NCI-H2171 treated with DMSO at 0.1 percent for 48 hours (cell line): ENCODE measurements around the gene NUP210L.
A peak's percentile ranks its signal among the peaks of the same experiment; 100 is the strongest.
"Not testable (repeated sequence)": the region's sequence is repeated elsewhere in the genome, so short reads cannot be mapped to it uniquely, and the experiment has no call there.

Experiments
- DNase-seq: peaks from one replicate; lab custom pipeline; 2025; lab: John Stamatoyannopoulos, UW

Gene NUP210L

GRCh38 chr1:153991806-153992205, 163.1 kb downstream of the NUP210L start:
- no peak for DNase-seq

GRCh38 chr1:153991151-153991630, 163.7 kb downstream of the NUP210L start:
- DNase-seq = no peak

- DNase-seq = peak; percentile 98
Observed at GRCh38 chr1:153990468-153991150, 164.3 kb downstream of the NUP210L start, which contains the start of gene RPS27. TSS of gene RPS27 (plus strand) at chr1:153990762. CDS start at chr1:153990797, 35 bp downstream.

GRCh38 chr1:153987621-153988020, 167.3 kb downstream of the NUP210L start:
- no peak for DNase-seq

- no peak for DNase-seq
Observed at GRCh38 chr1:153985941-153986761, 168.7 kb downstream of the NUP210L start, which contains the start of gene RAB13. TSS of gene RAB13 (minus strand) at chr1:153986339. CDS start at chr1:153986236, 103 bp downstream.

GRCh38 chr1:153985341-153985912, 169.4 kb downstream of the NUP210L start:
- DNase-seq = no peak

GRCh38 chr1:153984123-153984894, 170.6 kb downstream of the NUP210L start:
- DNase-seq = no peak

- not testable (repeated sequence) for DNase-seq
Observed at GRCh38 chr1:153981735-153982134, 173.1 kb downstream of the NUP210L start.

- not testable (repeated sequence) for DNase-seq
Observed at GRCh38 chr1:153979091-153979490, 175.8 kb downstream of the NUP210L start.

- no peak for DNase-seq
Observed at GRCh38 chr1:153978274-153978909, 176.5 kb downstream of the NUP210L start.

GRCh38 chr1:153977250-153978240, 177.3 kb downstream of the NUP210L start, which contains the start of gene JTB:
TSS of gene JTB (minus strand) at chr1:153977674. CDS start at chr1:153977252, 422 bp downstream.
- peak; percentile 87 for DNase-seq

- DNase-seq = no peak
Observed at GRCh38 chr1:153976819-153977249, 178.0 kb downstream of the NUP210L start.

GRCh38 chr1:153973525-153973924, 181.3 kb downstream of the NUP210L start:
- DNase-seq = no peak

GRCh38 chr1:153973071-153973470, 181.8 kb downstream of the NUP210L start:
- no peak for DNase-seq

GRCh38 chr1:153970346-153970745, 184.5 kb downstream of the NUP210L start:
- no peak for DNase-seq

- DNase-seq = no peak
Observed at GRCh38 chr1:153968972-153969371, 185.9 kb downstream of the NUP210L start.

GRCh38 chr1:153968408-153968807, 186.5 kb downstream of the NUP210L start:
- DNase-seq = no peak

- DNase-seq = no peak
Observed at GRCh38 chr1:153968000-153968363, 186.9 kb downstream of the NUP210L start.

GRCh38 chr1:153967107-153967999, 187.5 kb downstream of the NUP210L start, which contains the start of gene CREB3L4:
TSS of gene CREB3L4 (plus strand) at chr1:153967902. CDS start at chr1:153968526, 624 bp downstream.
- peak; percentile 93 for DNase-seq
